Spleen (tissue), 11 donors: ENCODE measurements around the gene ACP5. TPM values are rescaled to one million over a fixed set of nuclear protein-coding genes. Genes with fewer than 3 reads are reported as not detected.
A peak's percentile ranks its signal among the peaks of the same experiment; 100 is the strongest.
"Not testable (repeated sequence)": the region's sequence is repeated elsewhere in the genome, so short reads cannot be mapped to it uniquely, and the experiment has no call there.

Experiments
- DNase-seq: peaks from one replicate; pipeline ENCODE4 v3.0.0-alpha.2; 2020
- H3K27ac ChIP-seq, 8 donors: fragments of 200-600 bp; sonication (generic) in 7 of 8; 1 replicate in 4 of 8; 2 replicates in 4 of 8; pipeline versions ENCODE4 v1.5.0 to v1.8.0; 2016 to 2021; ENCODE audit warnings: inconsistent platforms in 4 of 8, mild to moderate bottlenecking in 4 of 8, moderate library complexity in 1 of 8
- H3K27me3 ChIP-seq, 7 donors: fragments of 200-600 bp; sonication (generic) in 6 of 7; replicated peaks in 1 of 7; 1 replicate in 4 of 7; 2 replicates in 3 of 7; pipeline versions ENCODE4 v1.5.0 to v1.8.0; 2016 to 2021; ENCODE audit warnings: inconsistent platforms in 3 of 7, mild to moderate bottlenecking in 1 of 7
- H3K36me3 ChIP-seq, 6 donors: fragments of 200-600 bp; sonication (generic) in 5 of 6; 1 replicate in 4 of 6; 2 replicates in 2 of 6; pipeline versions ENCODE4 v1.5.0 to v1.8.0; 2016 to 2021; ENCODE audit warnings: inconsistent platforms in 2 of 6
- H3K4me1 ChIP-seq, 6 donors: fragments of 200-600 bp; sonication (generic) in 5 of 6; 1 replicate in 3 of 6; 2 replicates in 3 of 6; pipeline versions ENCODE4 v1.5.0 to v1.8.0; 2016 to 2021; ENCODE audit warnings: inconsistent platforms in 3 of 6
- H3K4me3 ChIP-seq, 8 donors: fragments of 200-600 bp; sonication (generic) in 7 of 8; 1 replicate in 4 of 8; 2 replicates in 4 of 8; pipeline versions ENCODE4 v1.5.0 to v1.8.0; 2016 to 2021; ENCODE audit warnings: inconsistent platforms in 4 of 8, mild to moderate bottlenecking in 4 of 8, moderate library complexity in 2 of 8
- H3K9me3 ChIP-seq, 8 donors: fragments of 200-600 bp; sonication (generic) in 7 of 8; 1 replicate in 4 of 8; 2 replicates in 4 of 8; pipeline versions ENCODE4 v1.5.0 to v1.8.0; 2016 to 2021; ENCODE audit warnings: inconsistent platforms in 4 of 8
- POLR2A ChIP-seq, 3 donors: fragments of 450-650 bp; IDR thresholded peaks; one replicate each; pipeline ENCODE4 v1.5.1; 2017; ENCODE audit warnings: antibody characterized with exemption in 3 of 3, mild to moderate bottlenecking in 1 of 3
- POLR2AphosphoS5 ChIP-seq, 3 donors: sonication (generic); formaldehyde crosslinking; IDR thresholded peaks; one replicate each; pipeline ENCODE4 v1.5.1; 2017; ENCODE audit warnings: antibody characterized with exemption in 3 of 3
- WGBS, 5 donors: extraction: QIAGEN DNeasy Blood & Tissue Kit in 3 of 5; methylation state at CpG; one replicate each; pipeline versions ENCODE4 v1.1.5 to v1.1.7; 2013 to 2018; 5-methylcytosine and 5-hydroxymethylcytosine counted together
- intact Hi-C: fragments of 100-400 bp; cut with DNase I; formaldehyde crosslinking; loops from one replicate; pipeline ENCODE4 v1.15.0; 2023; ENCODE audit warnings: low total_unique reads
- polyA plus RNA-seq, 3 donors: library from polyadenylated mRNA; stranded (reverse); fragments of 200-250 nt; gene quantifications; one replicate each; pipeline ENCODE4 v1.2.1, GENCODE V29; 2013
- total RNA-seq, 7 donors: library from RNA; depleted of rRNA in 3 of 7; stranded (reverse); fragments of >200 nt in 3 of 7; fragmentation: NEBNext Ultra II Directional in 4 of 7; extraction: Animal tissue kit (Norgen Biotek cat#: 25700) in 4 of 7; gene quantifications; one replicate each; pipeline versions ENCODE4 v1.1.0 to v1.2.1, GENCODE V29; 2016 to 2021
- TF ChIP-seq, protein P1 (sequence below), 11 experiments: fragments of 200-600 bp in 7 of 11; fragments of 450-650 bp in 4 of 11; sonication (generic) in 4 of 11; IDR thresholded peaks in 8 of 11; conservative IDR thresholded peaks in 3 of 11; 1 replicate in 7 of 11; 2 replicates in 4 of 11; pipeline versions ENCODE4 v1.4.0 to v1.8.0; 2016 to 2021; ENCODE audit warnings: antibody characterized with exemption in 11 of 11, inconsistent platforms in 4 of 11, mild to moderate bottlenecking in 1 of 11
- donor health status: healthy with polysubstance abuse.
- donor health status: DM: no; HTN: no; CAD: no; lungs with moderate emphysema.
- donor health status: DM: no; HTN: no; CAD: no.
- donor health status: Bipolar disorder and iron deficiency.
- donor health status: healthy.
- donor health status: DM: no; HTN: no; CAD: no.
- donor health status: DM: yes; HTN: yes; CAD: no.

The ACP5 gene
- total and polyA plus RNA-seq, 10 donors = 41.7 to 332 (median 69.2) TPM

DNA sequence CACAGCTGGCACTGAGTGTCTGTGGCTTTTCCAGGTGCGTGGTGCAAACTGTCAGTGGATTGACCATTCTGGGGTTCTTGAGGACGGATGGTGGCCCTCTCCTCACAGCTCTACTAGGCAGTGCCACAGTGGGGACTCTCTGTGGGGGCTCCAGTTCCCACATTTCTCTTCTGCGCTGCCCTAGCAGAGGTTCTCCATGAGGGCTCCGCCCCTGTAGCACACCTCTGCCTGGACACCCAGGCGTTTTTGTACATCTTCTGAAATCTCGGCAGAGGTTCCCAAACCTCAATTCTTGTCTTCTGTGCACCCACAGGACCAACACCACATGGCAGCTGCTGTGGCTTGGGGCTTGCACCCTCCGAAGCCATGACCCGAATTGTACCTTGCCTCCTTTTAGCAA lies 29.0 kb upstream of the ACP5 start:
- intact Hi-C loops = no loop called here
- H3K36me3 ChIP-seq = peaks cover 0 to 47% (median 8%) of the 10 kb centered on the region in 6 donors
- peaks cover 0 to 49% (median 26%) of the 10 kb centered on the region in 8 donors for H3K9me3 ChIP-seq
- no peaks in the 10 kb centered on the region for H3K27me3 ChIP-seq
- TF ChIP-seq, protein P1, sequence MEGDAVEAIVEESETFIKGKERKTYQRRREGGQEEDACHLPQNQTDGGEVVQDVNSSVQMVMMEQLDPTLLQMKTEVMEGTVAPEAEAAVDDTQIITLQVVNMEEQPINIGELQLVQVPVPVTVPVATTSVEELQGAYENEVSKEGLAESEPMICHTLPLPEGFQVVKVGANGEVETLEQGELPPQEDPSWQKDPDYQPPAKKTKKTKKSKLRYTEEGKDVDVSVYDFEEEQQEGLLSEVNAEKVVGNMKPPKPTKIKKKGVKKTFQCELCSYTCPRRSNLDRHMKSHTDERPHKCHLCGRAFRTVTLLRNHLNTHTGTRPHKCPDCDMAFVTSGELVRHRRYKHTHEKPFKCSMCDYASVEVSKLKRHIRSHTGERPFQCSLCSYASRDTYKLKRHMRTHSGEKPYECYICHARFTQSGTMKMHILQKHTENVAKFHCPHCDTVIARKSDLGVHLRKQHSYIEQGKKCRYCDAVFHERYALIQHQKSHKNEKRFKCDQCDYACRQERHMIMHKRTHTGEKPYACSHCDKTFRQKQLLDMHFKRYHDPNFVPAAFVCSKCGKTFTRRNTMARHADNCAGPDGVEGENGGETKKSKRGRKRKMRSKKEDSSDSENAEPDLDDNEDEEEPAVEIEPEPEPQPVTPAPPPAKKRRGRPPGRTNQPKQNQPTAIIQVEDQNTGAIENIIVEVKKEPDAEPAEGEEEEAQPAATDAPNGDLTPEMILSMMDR (IDR thresholded peaks at IDR 0.05 in 8 of 11, conservative IDR thresholded peaks at IDR 0.05 in 3 of 11) = no peak
- TF ChIP-seq POLR2A (IDR thresholded peaks at IDR 0.05) = no peak
- no peaks in the 10 kb centered on the region for H3K4me1 ChIP-seq
- 97 to 98% (median 97%) methylated on average over 8 of the region's 8 CpGs for WGBS, 5 donors
- no peak overlapping the region for H3K4me3 ChIP-seq
- H3K27ac ChIP-seq = no peak overlapping the region
- DNase-seq = no peak

DNA sequence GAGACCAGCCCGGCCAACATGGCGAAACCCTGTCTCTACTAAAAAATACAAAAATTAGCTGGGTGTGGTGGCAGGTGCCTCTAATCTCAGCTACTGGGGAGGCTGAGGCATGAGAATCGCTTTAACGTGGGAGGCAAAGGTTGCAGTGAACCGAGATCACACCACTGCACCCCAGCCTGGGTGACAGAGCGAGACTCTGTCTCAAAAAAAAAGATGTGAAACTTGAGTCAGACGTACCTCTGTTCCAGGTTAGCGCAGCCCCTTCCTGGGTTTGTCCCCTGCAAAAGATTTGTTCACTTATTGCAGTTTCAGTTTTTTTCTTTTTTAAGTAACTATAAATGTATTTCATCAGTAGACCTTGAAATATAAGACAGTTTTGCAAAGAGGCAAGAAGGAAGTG lies 22.3 kb upstream of the ACP5 start:
- H3K4me3 ChIP-seq, H3K9me3 ChIP-seq, DNase-seq, H3K27ac ChIP-seq, intact Hi-C loops, H3K27me3 ChIP-seq: not testable (repeated sequence)
- peaks cover 0 to 12% (median 4%) of the 10 kb centered on the region in 6 donors for H3K36me3 ChIP-seq
- WGBS, 5 donors = 71 to 80% (median 78%) methylated on average over 8 of the region's 8 CpGs
- H3K4me1 ChIP-seq = peaks cover 9 to 48% (median 18%) of the 10 kb centered on the region in 6 donors

DNA sequence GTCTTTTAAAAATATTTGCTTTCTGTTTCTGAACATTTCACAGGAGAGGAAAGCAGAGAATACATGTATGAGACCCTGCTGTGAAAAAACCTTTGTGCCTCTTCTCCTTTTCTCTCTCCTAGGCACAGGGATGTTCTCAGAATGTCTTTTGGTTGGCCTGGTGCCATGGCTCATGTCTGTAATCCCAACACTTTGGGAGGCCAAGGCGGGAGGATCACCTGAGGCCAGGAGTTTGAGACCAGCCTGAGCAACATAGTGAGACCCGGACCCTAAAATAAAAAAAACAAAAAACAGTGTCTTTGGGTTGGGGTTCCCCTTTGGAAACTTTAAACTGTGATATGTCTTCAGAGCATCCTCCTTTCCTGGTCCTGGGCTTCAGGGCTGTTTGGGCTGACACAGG lies 21.3 kb upstream of the ACP5 start:
- 86 to 98% (median 93%) methylated on average over 2 of the region's 2 CpGs for WGBS, 5 donors
- no peaks in the 10 kb centered on the region for H3K27me3 ChIP-seq
- no peak for DNase-seq
- H3K36me3 ChIP-seq = peaks cover 0 to 3% (median 0%) of the 10 kb centered on the region in 6 donors
- peak overlapping the region in 2 of 8 donors; percentile 77 to 87 for H3K4me3 ChIP-seq
- TF ChIP-seq POLR2AphosphoS5 (IDR thresholded peaks at IDR 0.05) = no peak
- TF ChIP-seq, protein P1 (IDR thresholded peaks at IDR 0.05 in 8 of 11, conservative IDR thresholded peaks at IDR 0.05 in 3 of 11) = no peak
- no peak for TF ChIP-seq POLR2A (IDR thresholded peaks at IDR 0.05)
- no peaks in the 10 kb centered on the region for H3K9me3 ChIP-seq
- no peak overlapping the region for H3K27ac ChIP-seq
- intact Hi-C loops = no loop called here
- H3K4me1 ChIP-seq = peaks cover 9 to 48% (median 18%) of the 10 kb centered on the region in 6 donors

DNA sequence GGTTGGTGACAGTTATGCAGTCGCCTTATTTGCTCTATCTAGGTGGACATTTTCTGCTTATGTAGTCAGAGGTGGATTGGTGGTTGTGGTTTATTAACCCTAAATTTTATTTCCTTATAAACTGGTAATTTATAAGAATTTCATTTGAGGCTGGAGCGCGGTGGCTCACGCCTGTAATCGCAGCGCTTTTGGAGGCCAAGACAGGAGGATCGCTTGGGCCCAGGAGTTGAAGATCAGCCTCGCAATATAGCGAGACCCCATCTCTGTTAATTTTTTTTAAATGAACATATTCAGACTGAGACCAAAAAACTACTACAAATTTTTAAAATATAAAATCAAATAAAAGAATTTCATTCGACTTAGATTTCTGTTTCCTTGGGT lies 20.6 kb upstream of the ACP5 start:
- peak overlapping the region in 7 of 8 donors; percentile 88 to 95 (median 91) for H3K27ac ChIP-seq
- H3K4me1 ChIP-seq = peaks cover 9 to 48% (median 18%) of the 10 kb centered on the region in 6 donors
- 57 to 72% (median 66%) methylated on average over 10 of the region's 10 CpGs for WGBS, 5 donors
- no peak for DNase-seq
- no peaks in the 10 kb centered on the region for H3K9me3 ChIP-seq
- intact Hi-C loops = no loop called here
- H3K36me3 ChIP-seq = no peaks in the 10 kb centered on the region
- TF ChIP-seq, protein P1 (IDR thresholded peaks at IDR 0.05 in 8 of 11, conservative IDR thresholded peaks at IDR 0.05 in 3 of 11) = no peak
- TF ChIP-seq POLR2AphosphoS5 (IDR thresholded peaks at IDR 0.05) (no peak), POLR2A (IDR thresholded peaks at IDR 0.05) (no peak)
- H3K4me3 ChIP-seq = peak overlapping the region; percentile 65 to 92 (median 82)
- H3K27me3 ChIP-seq = no peaks in the 10 kb centered on the region
